OCI-LY7 (cell line): Measurements from ENCODE around the gene HBE1. TPM values are rescaled to one million over a fixed set of nuclear protein-coding genes. Genes with fewer than 3 reads are reported as not detected.

Experiments used
- BruUV-seq: library from RNA; stranded (reverse); fragments of 400-500 nt; replicated peaks from 2 replicates; lab custom pipeline; 2021; lab: Mats Ljungman, UMichigan
- CTCF ChIA-PET: fragments of 300-600 bp; sonication (Branson Sonifier 250); formaldehyde crosslinking; loops from one replicate; lab custom pipeline; 2022; ENCODE audit warnings: antibody characterized with exemption; ENCODE audit not compliant: unreplicated experiment; lab: Charles Lee
- POLR2A ChIA-PET: fragments of 300-600 bp; sonication (Branson Sonifier 250); formaldehyde crosslinking; loops from one replicate; lab custom pipeline; 2022; ENCODE audit warnings: antibody characterized with exemption; lab: Charles Lee
- DNase-seq: peaks from one replicate; pipeline ENCODE4 v3.0.0-alpha.2; 2015; ENCODE audit warnings: low spot score
- H2AFZ ChIP-seq: fragments of 200-600 bp; sonication (generic), shearing (Covaris generic); 2 replicates; pipeline ENCODE4 v1.6.1; 2014; ENCODE audit warnings: mild to moderate bottlenecking, antibody characterized with exemption, low read length, moderate library complexity
- H3K27ac ChIP-seq: fragments of 200-600 bp; sonication (generic); 2 replicates; pipeline ENCODE4 v1.5.1; 2014; ENCODE audit warnings: mixed run types, low read depth, mild to moderate bottlenecking, moderate library complexity, low read length, inconsistent platforms; ENCODE audit not compliant: poor library complexity, severe bottlenecking
- H3K36me3 ChIP-seq: fragments of 200-600 bp; sonication (generic); 2 replicates; pipeline ENCODE4 v1.6.1; 2014; ENCODE audit warnings: mild to moderate bottlenecking, antibody characterized with exemption, low read length, moderate library complexity, mixed read lengths; ENCODE audit not compliant: insufficient read depth
- H3K4me1 ChIP-seq: fragments of 200-600 bp; sonication (generic); 2 replicates; pipeline ENCODE4 v1.5.1; 2014; ENCODE audit warnings: mild to moderate bottlenecking, low read length; ENCODE audit not compliant: insufficient read depth, poor library complexity, severe bottlenecking
- H3K4me2 ChIP-seq: fragments of 200-600 bp; sonication (generic); 2 replicates; pipeline ENCODE4 v1.6.1; 2014; ENCODE audit warnings: mild to moderate bottlenecking, low read length
- H3K4me3 ChIP-seq: fragments of 200-600 bp; sonication (generic); 2 replicates; pipeline ENCODE4 v1.5.1; 2014; ENCODE audit warnings: mild to moderate bottlenecking, low read depth, low read length; ENCODE audit not compliant: poor library complexity, severe bottlenecking
- H3K79me2 ChIP-seq: fragments of 200-600 bp; sonication (generic); 2 replicates; pipeline ENCODE4 v1.6.1; 2016; ENCODE audit warnings: low read depth, mild to moderate bottlenecking, low read length, moderate library complexity, mixed read lengths; ENCODE audit not compliant: insufficient read depth
- H3K9me2 ChIP-seq: fragments of 200-600 bp; sonication (generic); 2 replicates; pipeline ENCODE4 v1.6.1; 2016; ENCODE audit warnings: mild to moderate bottlenecking, low read length, mixed read lengths; ENCODE audit not compliant: insufficient read depth
- H3K9me3 ChIP-seq: fragments of 200-600 bp; sonication (generic); 2 replicates; pipeline ENCODE4 v1.6.1; 2014; ENCODE audit warnings: mild to moderate bottlenecking, mixed run types, low read length, mixed read lengths
- H4K20me1 ChIP-seq: fragments of 200-600 bp; sonication (generic); 2 replicates; pipeline ENCODE4 v1.6.1; 2014; ENCODE audit warnings: mild to moderate bottlenecking, antibody characterized with exemption, low read length, moderate library complexity, mixed read lengths; ENCODE audit not compliant: insufficient read depth
- CTCF ChIP-seq: fragments of 200-600 bp; sonication (generic); conservative IDR thresholded peaks from 2 replicates; pipeline ENCODE4 v1.5.1; 2014; ENCODE audit warnings: mild to moderate bottlenecking, antibody characterized with exemption, low read length, moderate library complexity, mixed read lengths
- EZH2phosphoT487 ChIP-seq: fragments of 200-600 bp; sonication (generic); IDR thresholded peaks from 2 replicates; pipeline ENCODE4 v1.6.1; 2018; ENCODE audit warnings: low read depth, borderline replicate concordance, mild to moderate bottlenecking, mixed run types, antibody characterized with exemption, low read length, moderate library complexity, mixed read lengths
- intact Hi-C: fragments of 100-400 bp; cut with micrococcal nuclease; formaldehyde crosslinking; loops from one replicate; pipeline ENCODE4 v1.10.0; 2022; ENCODE audit not compliant: unreplicated experiment
- total RNA-seq, 2 experiments: library from RNA; depleted of rRNA in 1 of 2; stranded (reverse); fragments of >200 nt in 1 of 2; shearing (Covaris generic) in 1 of 2; gene quantifications; 2 replicates each; pipeline ENCODE4 v1.2.3, GENCODE V29; 2014 to 2022

HBE1 gene
- total RNA-seq, 2 experiments from 2014 or later, result not detected

- H3K36me3 ChIP-seq, result no peaks in the 10 kb centered on the region
- H4K20me1 ChIP-seq, result no peaks in the 10 kb centered on the region
- no peak for TF ChIP-seq EZH2phosphoT487
- TF ChIP-seq CTCF, result no peak
- H3K4me3 ChIP-seq, result no peak overlapping the region
- no peaks in the 10 kb centered on the region for H3K9me2 ChIP-seq
- no peak overlapping the region for H3K27ac ChIP-seq
- ChIA-PET CTCF (no interaction called here), POLR2A (interaction anchor here (0.6 to 0.7 kb wide), 2 partner anchors 26 to 52 kb away, joined by 3 to 4 read pairs; no protein-coding TSS in a partner anchor)
- no peaks in the 10 kb centered on the region for H3K4me1 ChIP-seq
- no peaks in the 10 kb centered on the region for H3K79me2 ChIP-seq
- no peak for DNase-seq
- no peak overlapping the region for H3K4me2 ChIP-seq
- intact Hi-C loops, result no loop called here
- no peaks in the 10 kb centered on the region for H3K9me3 ChIP-seq
- BruUV-seq, result no TSS peak
- no peak overlapping the region for H2AFZ ChIP-seq
These were observed 30.5 kb upstream of the HBE1 start for GRCh38 chr11:5300251-5300650.

GRCh38 chr11:5298451-5298850 is 28.7 kb upstream of the HBE1 start:
- no peak overlapping the region for H3K4me2 ChIP-seq
- no peaks in the 10 kb centered on the region for H3K36me3 ChIP-seq
- H3K79me2 ChIP-seq, result no peaks in the 10 kb centered on the region
- H3K9me3 ChIP-seq, result no peaks in the 10 kb centered on the region
- H2AFZ ChIP-seq, result no peak overlapping the region
- POLR2A ChIA-PET, result interaction anchor here (1.3 kb wide), 1 partner anchor 13 kb away, joined by 4 read pairs; no protein-coding TSS in a partner anchor
- TF ChIP-seq CTCF (no peak), EZH2phosphoT487 (no peak)
- H3K4me3 ChIP-seq, result no peak overlapping the region
- CTCF ChIA-PET, result no interaction called here
- no peaks in the 10 kb centered on the region for H3K9me2 ChIP-seq
- H3K4me1 ChIP-seq, result no peaks in the 10 kb centered on the region
- no TSS peak for BruUV-seq
- intact Hi-C loops, result no loop called here
- H4K20me1 ChIP-seq, result no peaks in the 10 kb centered on the region
- H3K27ac ChIP-seq, result no peak overlapping the region
- no peak for DNase-seq

GRCh38 chr11:5297721-5298323 is 28.1 kb upstream of the HBE1 start:
- no peak for DNase-seq

More at GRCh38 chr11:5297721-5298323, 28.1 kb upstream of the HBE1 start:
- ChIA-PET CTCF (no interaction called here), POLR2A (interaction anchor here (1.3 kb wide), 1 partner anchor 13 kb away, joined by 4 read pairs; no protein-coding TSS in a partner anchor)
- Histone ChIP-seq H3K9me3 (no peaks in the 10 kb centered on the region), H3K27ac (no peak overlapping the region), H3K79me2 (no peaks in the 10 kb centered on the region), H3K36me3 (no peaks in the 10 kb centered on the region), H3K4me2 (no peak overlapping the region), H3K9me2 (no peaks in the 10 kb centered on the region), H3K4me3 (no peak overlapping the region), H3K4me1 (no peaks in the 10 kb centered on the region), H2AFZ (no peak overlapping the region), H4K20me1 (no peaks in the 10 kb centered on the region)
- BruUV-seq, result no TSS peak
- TF ChIP-seq CTCF, result no peak
- no peak for TF ChIP-seq EZH2phosphoT487
- intact Hi-C loops, result no loop called here
